Measurements from ENCODE around the gene FOXO6. TPM values are rescaled to one million over a fixed set of nuclear protein-coding genes. Genes with fewer than 3 reads are reported as not detected.
A peak's percentile ranks its signal among the peaks of the same experiment; 100 is the strongest.

The FOXO6 gene
- total and polyA plus RNA-seq, 12 donors, result 0.22 to 7.0 (median 1.2) TPM; not detected in 1

DNA sequence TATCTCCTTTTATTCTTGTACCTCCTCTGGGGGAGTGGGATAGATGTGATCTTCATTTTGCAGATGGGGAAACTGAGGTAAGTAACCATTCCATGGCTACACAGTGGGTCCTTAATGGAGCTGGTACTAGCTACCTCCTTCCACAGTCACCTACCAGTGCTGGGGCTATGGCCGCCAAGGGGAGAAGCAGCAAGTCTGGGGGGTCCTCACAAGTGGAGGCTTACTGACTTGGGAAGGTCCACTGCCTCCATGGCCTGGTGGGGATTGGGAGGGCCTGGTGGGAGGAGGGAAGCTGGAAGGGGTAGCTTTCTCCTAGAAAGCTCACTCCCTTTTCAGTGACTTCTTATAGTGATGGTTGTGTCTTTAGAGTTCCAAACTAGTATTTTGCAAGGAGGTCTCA lies 5.9 kb upstream of the FOXO6 start:
- Histone ChIP-seq H3K4me3 (no peak overlapping the region), H3K9me3 (replicated peaks in 1 of 3) (no peaks in the 10 kb centered on the region), H3K27ac (no peak overlapping the region), H3K36me3 (replicated peaks in 1 of 2) (no peaks in the 10 kb centered on the region), H3K4me1 (replicated peaks in 1 of 2) (no peaks in the 10 kb centered on the region), H3K27me3 (no peaks in the 10 kb centered on the region)
- 86 to 95% (median 91%) methylated on average over 1 of the region's 1 CpG; no CpG with 5 or more reads in 1 of the 4 donors for WGBS, 4 donors
- intact Hi-C loops (cut with DNase I), result no loop called here
- TF ChIP-seq CTCF (IDR thresholded peaks at IDR 0.05), result no peak
- TF ChIP-seq POLR2A (IDR thresholded peaks at IDR 0.05), result no peak
- DNase-seq, result peak in 2 of 7 donors; percentile 7 to 40

DNA sequence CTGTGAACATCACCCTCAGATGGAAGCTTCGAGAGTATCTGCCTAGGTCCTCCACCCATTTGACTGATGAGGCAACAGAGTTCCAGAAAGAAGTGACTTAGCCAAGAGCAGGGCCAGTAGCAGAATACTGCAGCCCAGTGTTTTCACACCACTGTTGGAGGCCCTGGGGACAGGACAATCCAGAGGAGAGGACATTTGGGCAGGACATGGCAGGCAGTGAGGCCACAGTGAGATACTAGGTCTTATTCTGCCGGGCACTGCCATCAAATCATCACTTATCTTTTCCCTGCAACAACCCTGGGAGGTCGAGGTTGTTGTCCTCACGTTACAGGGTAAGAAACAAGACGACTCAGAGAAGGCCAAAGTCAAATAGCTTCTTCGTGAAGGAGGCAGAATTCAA lies 5.5 kb upstream of the FOXO6 start:
- Histone ChIP-seq H3K27ac (no peak overlapping the region), H3K4me1 (replicated peaks in 1 of 2) (peaks cover 0 to 3% of the 10 kb centered on the region in 2 donors), H3K36me3 (replicated peaks in 1 of 2) (no peaks in the 10 kb centered on the region), H3K4me3 (no peak overlapping the region), H3K27me3 (no peaks in the 10 kb centered on the region), H3K9me3 (replicated peaks in 1 of 3) (no peaks in the 10 kb centered on the region)
- DNase-seq, result peak in 2 of 7 donors; percentile 5 to 21
- intact Hi-C loops (cut with DNase I), result no loop called here
- 61 to 74% (median 66%) methylated on average over 6 of the region's 6 CpGs for WGBS, 4 donors
- TF ChIP-seq POLR2A (IDR thresholded peaks at IDR 0.05) (no peak), CTCF (IDR thresholded peaks at IDR 0.05) (no peak)

GRCh38 chr1:41356752-41357151 lies 4.5 kb upstream of the FOXO6 start:
- intact Hi-C loops (cut with DNase I), result no loop called here
- no peak overlapping the region for H3K4me3 ChIP-seq
- H3K36me3 ChIP-seq (replicated peaks in 1 of 2), result no peaks in the 10 kb centered on the region
- WGBS, 4 donors, result 85 to 95% (median 93%) methylated on average over 4 of the region's 4 CpGs
- no peak for TF ChIP-seq CTCF (IDR thresholded peaks at IDR 0.05)
- TF ChIP-seq POLR2A (IDR thresholded peaks at IDR 0.05), result no peak
- peaks cover 4 to 6% of the 10 kb centered on the region in 2 donors for H3K4me1 ChIP-seq (replicated peaks in 1 of 2)
- H3K27ac ChIP-seq, result no peak overlapping the region
- no peaks in the 10 kb centered on the region for H3K27me3 ChIP-seq
- H3K9me3 ChIP-seq (replicated peaks in 1 of 3), result no peaks in the 10 kb centered on the region
- peak in 2 of 7 donors; percentile 5 to 30 for DNase-seq

DNA sequence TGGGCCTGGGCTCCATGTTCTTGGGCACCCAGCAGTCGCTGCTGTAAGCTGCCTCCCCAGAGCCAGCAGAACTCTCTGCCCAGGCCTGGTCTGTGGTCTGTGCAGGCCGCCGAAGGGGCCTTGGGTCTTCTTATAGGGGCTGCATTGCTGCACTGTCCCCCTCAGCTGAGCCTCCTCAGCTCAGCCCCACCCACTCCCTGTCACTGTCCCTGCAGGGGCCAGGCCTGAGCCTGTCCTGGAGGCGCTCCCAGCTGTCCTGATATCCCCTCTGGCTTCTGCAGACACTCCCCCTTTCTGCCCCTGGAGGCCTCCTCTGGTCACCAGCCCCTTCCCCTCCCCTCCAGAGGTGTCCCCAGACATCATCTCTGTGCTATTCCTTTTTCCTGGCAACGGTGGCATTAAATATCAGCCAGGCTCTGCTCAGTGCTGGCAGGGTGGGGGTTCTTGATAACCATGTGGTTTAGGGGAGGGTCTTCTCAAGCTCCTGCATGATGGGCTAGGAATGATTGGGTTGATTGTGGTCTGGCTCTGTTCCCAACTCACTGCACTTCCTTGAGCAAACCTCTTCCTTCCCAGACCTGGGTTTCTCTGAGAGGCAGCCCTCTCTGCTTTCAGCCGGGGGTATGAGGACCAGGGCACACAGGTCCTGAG lies 3.7 kb upstream of the FOXO6 start:
- TF ChIP-seq CTCF (IDR thresholded peaks at IDR 0.05) (no peak), POLR2A (IDR thresholded peaks at IDR 0.05) (no peak)
- 56 to 74% (median 66%) methylated on average over 4 to 6 of the region's 6 CpGs for WGBS, 4 donors
- DNase-seq, result peak in 3 of 7 donors; percentile 12 to 56 (median 13)
- no peaks in the 10 kb centered on the region for H3K27me3 ChIP-seq
- no peaks in the 10 kb centered on the region for H3K36me3 ChIP-seq (replicated peaks in 1 of 2)
- H3K27ac ChIP-seq, result no peak overlapping the region
- no peaks in the 10 kb centered on the region for H3K9me3 ChIP-seq (replicated peaks in 1 of 3)
- no peak overlapping the region for H3K4me3 ChIP-seq
- intact Hi-C loops (cut with DNase I), result no loop called here
- peaks cover 12 to 13% of the 10 kb centered on the region in 2 donors for H3K4me1 ChIP-seq (replicated peaks in 1 of 2)
